ENCODE results near the gene TACC3. TPM values are rescaled to one million over a fixed set of nuclear protein-coding genes. Genes with fewer than 3 reads are reported as not detected.

The TACC3 gene
- total RNA-seq, 4 donors from 2014 or later = 4.6 to 15.6 (median 7.3) TPM

- intact Hi-C loops (cut with DNase I; ENCODE audit: low total_unique reads) = no loop called here
- H3K36me3 ChIP-seq = no peaks in the 10 kb centered on the region
- no peak for DNase-seq
Measured at GRCh38 chr4:1730532-1731135, 9.3 kb downstream of the TACC3 start.

GRCh38 chr4:1731180-1731579, 9.9 kb downstream of the TACC3 start:
- H3K27ac ChIP-seq = no peak overlapping the region
- H3K27me3 ChIP-seq = no peaks in the 10 kb centered on the region
- no peak for DNase-seq
- H3K9me3 ChIP-seq = no peaks in the 10 kb centered on the region
- no peaks in the 10 kb centered on the region for H3K4me1 ChIP-seq
- H3K36me3 ChIP-seq = no peaks in the 10 kb centered on the region
- intact Hi-C loops (cut with DNase I; ENCODE audit: low total_unique reads) = no loop called here
- no peak for TF ChIP-seq CTCF (IDR thresholded peaks at IDR 0.05)
- TF ChIP-seq POLR2A (IDR thresholded peaks at IDR 0.05) = no peak
- no peak overlapping the region for H3K4me3 ChIP-seq

More at GRCh38 chr4:1730532-1731135, 9.3 kb downstream of the TACC3 start:
- TF ChIP-seq CTCF (IDR thresholded peaks at IDR 0.05) (no peak), POLR2A (IDR thresholded peaks at IDR 0.05) (no peak)
- Histone ChIP-seq H3K9me3 (no peaks in the 10 kb centered on the region), H3K4me3 (no peak overlapping the region), H3K4me1 (no peaks in the 10 kb centered on the region), H3K27ac (no peak overlapping the region), H3K27me3 (no peaks in the 10 kb centered on the region)

- Histone ChIP-seq H3K27me3 (no peaks in the 10 kb centered on the region), H3K36me3 (no peaks in the 10 kb centered on the region), H3K9me3 (no peaks in the 10 kb centered on the region), H3K4me1 (no peaks in the 10 kb centered on the region), H3K27ac (no peak overlapping the region), H3K4me3 (no peak overlapping the region)
- no peak for DNase-seq
- intact Hi-C loops (cut with DNase I; ENCODE audit: low total_unique reads) = no loop called here
- TF ChIP-seq POLR2A (IDR thresholded peaks at IDR 0.05) (no peak), CTCF (IDR thresholded peaks at IDR 0.05) (no peak)
Measured at GRCh38 chr4:1732911-1733310, 11.6 kb downstream of the TACC3 start.

- Histone ChIP-seq H3K27me3 (no peaks in the 10 kb centered on the region), H3K9me3 (no peaks in the 10 kb centered on the region), H3K4me3 (no peak overlapping the region), H3K27ac (no peak overlapping the region), H3K4me1 (no peaks in the 10 kb centered on the region), H3K36me3 (no peaks in the 10 kb centered on the region)
- intact Hi-C loops (cut with DNase I; ENCODE audit: low total_unique reads) = no loop called here
- DNase-seq = no peak
- TF ChIP-seq CTCF (IDR thresholded peaks at IDR 0.05) = no peak
- no peak for TF ChIP-seq POLR2A (IDR thresholded peaks at IDR 0.05)
Measured at GRCh38 chr4:1735215-1735614, 13.9 kb downstream of the TACC3 start.

- intact Hi-C loops (cut with DNase I; ENCODE audit: low total_unique reads) = no loop called here
- Histone ChIP-seq H3K4me1 (no peaks in the 10 kb centered on the region), H3K27me3 (no peaks in the 10 kb centered on the region), H3K36me3 (no peaks in the 10 kb centered on the region), H3K27ac (no peak overlapping the region), H3K4me3 (no peak overlapping the region), H3K9me3 (no peaks in the 10 kb centered on the region)
- no peak for DNase-seq
- no peak for TF ChIP-seq POLR2A (IDR thresholded peaks at IDR 0.05)
- no peak for TF ChIP-seq CTCF (IDR thresholded peaks at IDR 0.05)
Measured at GRCh38 chr4:1736812-1737211, 15.5 kb downstream of the TACC3 start.

Data from uterus (tissue), 4 donors.